GM12801 (cell line): Measurements from ENCODE around the gene VPS52.

Source experiments
- TF ChIP-seq, protein P1 (sequence below): IDR thresholded peaks from one replicate; pipeline ENCODE4 v1.5.1; 2011; ENCODE audit warnings: control low read depth; ENCODE audit not compliant: insufficient read length; ENCODE audit errors: extremely low read depth

Gene VPS52

DNA sequence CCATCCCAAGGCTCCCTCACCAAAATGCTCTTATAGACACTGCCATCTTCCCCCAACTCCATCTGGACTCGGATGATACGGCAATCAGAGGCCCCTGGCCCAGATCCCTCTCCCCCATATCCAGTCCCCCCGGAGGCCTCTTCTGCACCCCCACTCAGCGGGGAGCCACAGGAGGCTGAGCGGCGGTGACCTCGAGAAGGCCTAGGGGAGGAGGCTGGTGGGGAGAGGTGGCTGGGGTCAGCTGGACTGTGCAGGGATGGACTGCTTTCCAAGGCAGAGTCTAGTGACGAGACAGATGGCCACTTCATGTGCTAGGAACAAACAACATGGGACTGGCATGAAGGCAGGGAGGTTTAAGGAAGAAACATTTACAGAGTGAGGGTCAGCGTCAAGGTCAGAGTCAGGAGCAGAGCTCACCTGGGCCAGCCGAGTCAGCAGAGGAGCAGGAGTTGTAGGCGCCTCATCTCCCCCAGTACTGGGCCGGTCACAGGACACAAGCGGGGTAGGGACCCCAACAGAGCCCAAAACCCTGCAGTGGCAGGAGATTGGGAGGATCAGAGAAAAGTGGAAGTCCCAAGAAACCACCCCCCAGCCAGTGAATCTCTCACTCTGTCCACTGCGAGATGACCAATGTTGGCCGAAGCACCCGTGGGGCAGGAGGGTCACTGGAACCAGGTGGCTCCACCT lies 21.5 kb upstream of the VPS52 start:
- TF ChIP-seq, protein P1, sequence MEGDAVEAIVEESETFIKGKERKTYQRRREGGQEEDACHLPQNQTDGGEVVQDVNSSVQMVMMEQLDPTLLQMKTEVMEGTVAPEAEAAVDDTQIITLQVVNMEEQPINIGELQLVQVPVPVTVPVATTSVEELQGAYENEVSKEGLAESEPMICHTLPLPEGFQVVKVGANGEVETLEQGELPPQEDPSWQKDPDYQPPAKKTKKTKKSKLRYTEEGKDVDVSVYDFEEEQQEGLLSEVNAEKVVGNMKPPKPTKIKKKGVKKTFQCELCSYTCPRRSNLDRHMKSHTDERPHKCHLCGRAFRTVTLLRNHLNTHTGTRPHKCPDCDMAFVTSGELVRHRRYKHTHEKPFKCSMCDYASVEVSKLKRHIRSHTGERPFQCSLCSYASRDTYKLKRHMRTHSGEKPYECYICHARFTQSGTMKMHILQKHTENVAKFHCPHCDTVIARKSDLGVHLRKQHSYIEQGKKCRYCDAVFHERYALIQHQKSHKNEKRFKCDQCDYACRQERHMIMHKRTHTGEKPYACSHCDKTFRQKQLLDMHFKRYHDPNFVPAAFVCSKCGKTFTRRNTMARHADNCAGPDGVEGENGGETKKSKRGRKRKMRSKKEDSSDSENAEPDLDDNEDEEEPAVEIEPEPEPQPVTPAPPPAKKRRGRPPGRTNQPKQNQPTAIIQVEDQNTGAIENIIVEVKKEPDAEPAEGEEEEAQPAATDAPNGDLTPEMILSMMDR: no peak

DNA sequence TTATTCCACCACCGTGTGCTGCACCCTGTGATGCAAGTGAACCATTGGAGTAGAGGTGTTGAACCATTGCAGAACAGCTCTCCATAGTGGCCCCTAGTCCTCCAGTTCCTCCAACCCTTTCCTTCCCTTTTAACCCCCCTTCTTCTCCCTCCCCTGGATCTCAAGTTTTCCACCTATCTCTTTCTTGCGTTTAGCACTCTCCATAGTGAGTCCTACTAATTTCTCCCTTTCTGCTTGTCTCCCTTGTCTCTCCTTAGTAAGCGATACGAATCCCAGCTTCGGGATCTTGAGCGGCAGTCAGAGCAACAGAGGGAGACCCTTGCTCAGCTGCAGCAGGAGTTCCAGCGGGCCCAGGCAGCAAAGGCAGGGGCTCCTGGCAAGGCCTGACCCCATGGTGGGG lies 18.8 kb upstream of the VPS52 start:
- TF ChIP-seq, protein P1: no peak

DNA sequence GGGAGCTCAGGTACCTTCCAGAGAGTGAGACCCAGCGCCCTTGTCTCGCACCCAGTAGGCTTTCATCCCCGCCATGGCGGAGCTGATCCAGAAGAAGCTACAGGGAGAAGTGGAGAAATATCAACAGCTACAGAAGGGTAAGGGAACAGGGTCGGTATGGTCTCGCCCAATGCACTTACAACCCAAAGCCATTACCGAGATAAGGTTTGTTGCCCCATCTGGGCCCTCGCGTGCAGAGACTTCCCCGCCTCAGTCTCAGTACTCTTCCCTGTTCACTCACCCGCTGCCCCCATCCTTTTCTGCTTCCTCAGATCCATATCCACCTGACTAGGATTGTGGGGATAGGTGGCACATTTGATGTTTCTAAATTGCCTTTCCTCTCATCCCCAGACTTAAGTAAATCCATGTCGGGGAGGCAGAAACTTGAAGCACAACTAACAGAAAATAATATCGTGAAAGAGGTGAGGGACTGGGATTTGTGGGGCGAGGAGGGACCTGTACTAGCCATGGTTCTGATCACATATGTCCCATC lies 18.2 kb upstream of the VPS52 start:
- TF ChIP-seq, protein P1: no peak

DNA sequence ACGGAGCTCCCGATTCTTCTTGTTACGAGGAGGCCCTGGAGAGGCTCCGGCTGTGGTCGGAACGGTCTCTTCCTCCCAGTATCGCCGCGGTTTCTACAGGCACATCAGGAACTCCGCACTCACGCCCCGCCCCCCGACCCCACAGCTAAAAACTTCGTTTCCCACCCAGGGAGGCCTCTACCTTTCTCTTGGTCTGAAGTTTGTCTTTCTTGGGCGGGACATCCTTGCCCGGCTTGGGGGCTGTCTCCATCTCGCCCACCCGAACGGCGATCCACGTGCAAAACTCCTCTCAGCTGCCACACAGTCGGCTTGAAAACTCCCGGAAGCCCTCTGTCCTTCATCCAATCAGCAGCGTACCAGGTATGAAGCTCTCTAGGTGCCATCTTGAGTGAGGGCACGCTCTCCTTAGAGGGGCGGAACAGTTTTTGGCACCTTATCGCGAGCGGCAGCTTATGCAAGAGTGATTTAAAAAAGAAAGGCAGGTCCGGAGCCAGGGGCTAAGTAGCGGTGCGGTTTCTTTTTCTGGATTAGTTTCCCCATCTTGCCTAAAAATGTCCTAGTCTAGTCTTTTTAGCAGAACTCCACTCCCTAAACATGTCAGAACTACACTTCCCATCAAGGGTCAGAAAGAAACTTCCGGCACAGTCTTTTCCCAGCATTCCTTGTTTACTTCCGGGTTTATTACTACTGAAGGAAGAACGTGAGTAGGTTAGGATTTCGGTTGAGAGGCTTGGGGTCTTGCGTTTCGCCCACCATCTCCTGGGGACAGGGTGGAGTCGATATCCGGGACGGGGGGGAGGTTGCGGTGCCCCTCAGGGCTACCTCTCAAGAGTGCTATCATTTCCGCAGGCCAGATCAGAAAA lies 17.5 kb upstream of the VPS52 start, which contains the start of the genes PFDN6 and WDR46:
TSS of gene PFDN6 (plus strand) at position 681 of the 863 bp plus-strand sequence. CDS start 256 bp downstream, outside the sequence.
TSS of gene WDR46 (minus strand) at position 319 of the 863 bp plus-strand sequence. CDS start at position 250, 69 bp downstream.
- TF ChIP-seq, protein P1: no peak

DNA sequence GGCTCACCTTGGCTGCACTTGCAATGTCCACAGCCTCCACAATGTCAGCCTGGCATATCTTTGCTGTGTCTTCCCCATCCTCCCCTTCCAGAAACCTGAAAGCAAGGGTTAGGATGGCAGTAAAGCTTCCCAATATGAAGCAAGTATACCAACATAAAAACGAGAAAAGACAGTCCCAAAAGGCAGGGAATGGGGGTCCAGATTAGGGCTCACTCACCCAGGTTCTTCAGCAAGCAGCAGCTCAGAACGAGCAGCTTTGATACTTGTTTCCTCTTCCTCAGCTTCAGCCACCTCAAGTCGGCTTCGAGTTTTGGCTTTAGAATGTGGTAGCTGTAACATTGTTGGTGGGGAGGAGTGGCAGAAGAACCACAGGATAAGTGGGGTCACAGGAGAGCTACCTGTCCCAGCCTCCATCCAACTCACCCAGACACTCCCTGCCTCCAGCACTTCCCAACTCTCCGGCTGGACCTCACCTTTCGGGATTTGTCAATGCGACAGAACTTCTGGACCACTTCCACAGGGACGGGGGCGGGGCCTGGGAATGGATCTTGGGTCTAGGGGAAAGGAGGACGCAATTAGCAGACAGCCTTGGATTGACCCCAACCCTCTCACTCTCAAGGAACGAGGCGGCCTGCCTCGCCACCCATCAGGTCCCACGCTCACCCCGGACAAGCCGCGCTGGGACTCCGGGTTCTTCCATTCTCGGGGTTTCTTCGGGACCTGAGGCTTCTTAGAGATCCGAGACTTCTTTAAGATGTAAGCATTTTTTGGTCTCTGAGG lies 16.7 kb upstream of the VPS52 start:
- TF ChIP-seq, protein P1: no peak

DNA sequence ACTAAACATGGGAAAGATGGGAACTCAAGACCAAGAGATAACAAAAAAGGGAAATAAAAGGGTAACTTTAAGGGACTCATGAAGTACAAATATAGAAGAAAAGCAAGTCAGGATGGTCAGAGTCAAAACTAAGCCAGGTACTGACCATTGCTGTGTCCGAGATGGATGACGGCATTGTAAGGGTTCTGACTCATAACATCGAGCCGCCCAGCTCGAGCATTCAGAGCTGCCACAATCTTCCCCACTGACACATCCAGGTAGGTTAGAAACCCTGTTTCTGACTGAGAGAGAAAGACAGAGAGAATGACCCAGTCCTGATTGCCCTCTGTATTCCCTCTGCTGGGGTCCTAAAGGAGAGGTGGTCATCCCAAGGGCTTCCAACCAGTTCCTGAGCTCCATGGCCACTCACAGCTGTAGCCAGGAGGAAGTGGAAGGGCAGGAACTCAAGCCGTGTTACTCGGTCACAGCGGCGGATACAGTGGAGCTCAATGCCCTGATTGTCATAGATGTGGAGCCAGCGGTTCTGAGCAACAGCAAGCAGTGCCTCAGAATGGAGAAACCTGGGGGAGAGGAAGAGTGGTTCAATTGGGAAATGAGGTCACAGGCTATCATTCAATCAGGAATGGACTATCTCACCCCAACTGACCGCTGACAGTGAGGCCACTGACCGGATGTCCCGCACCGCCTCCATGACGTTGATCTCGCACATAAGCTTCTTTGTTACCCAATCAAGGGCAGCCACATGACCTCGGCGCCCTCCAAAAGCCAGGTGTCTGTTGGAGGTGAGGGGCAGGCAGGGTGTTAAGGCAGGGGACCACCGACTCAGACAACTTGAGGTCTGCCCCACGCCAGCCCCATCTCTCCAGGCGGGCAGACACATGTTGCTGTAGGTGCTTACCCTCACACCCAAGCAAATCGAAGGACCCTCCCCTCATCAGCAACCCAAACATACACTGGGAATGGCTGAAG lies 15.6 kb upstream of the VPS52 start:
- TF ChIP-seq, protein P1: no peak
